HG03060 (cell line): ENCODE data around the gene NRDE2.

Experiments used
- ATAC-seq: cut with Tn5 transposase; IDR thresholded peaks from one replicate; pipeline ENCODE4 v1.9.1; 2021; ENCODE audit warnings: low read depth, moderate number of reproducible peaks; ENCODE audit not compliant: unreplicated experiment

Gene NRDE2

DNA sequence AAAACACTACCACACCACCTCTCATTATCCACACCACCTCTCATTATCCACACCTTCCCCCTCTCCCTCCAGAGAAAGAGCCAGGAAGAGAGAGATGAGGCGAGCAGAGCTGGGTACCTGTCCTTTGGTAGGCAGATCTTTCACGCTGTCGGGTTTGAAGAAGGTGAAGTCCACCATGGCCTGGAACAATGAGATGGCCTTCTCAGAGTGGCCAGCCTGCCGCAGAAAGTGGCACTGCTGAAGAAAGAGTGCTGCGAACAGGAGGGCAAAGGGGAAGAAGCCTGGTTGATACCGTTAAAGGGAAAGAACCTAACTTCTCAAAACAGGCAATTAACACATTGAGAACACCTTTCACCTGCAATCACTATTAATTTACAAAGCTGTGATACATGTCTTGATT is 30.6 kb downstream of the NRDE2 start:
- ATAC-seq: no peak

DNA sequence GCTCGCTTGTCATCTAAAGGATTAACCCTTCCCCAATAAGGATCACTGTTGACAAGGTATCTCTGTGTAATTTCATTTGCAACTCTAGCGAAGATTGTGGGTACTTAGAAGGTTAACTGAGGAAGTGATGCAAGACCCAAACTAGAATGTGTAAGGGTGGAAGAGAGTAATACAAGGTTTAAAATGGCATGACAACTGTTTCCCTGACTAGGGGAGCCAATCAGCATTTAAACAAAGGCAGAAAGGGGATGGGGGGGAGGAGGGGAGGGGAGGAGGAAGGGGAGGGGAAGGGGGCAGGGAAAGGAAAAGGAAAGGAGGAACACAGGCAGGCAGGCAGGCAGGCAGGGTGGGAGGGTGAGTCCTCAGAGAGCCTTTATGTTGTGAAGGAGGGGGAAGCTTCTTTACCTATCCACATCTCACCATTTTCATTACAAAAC is 31.1 kb downstream of the NRDE2 start:
- ATAC-seq: no peak

GRCh38 chr14:90299408-90299807 is 32.3 kb downstream of the NRDE2 start:
- no peak for ATAC-seq

DNA sequence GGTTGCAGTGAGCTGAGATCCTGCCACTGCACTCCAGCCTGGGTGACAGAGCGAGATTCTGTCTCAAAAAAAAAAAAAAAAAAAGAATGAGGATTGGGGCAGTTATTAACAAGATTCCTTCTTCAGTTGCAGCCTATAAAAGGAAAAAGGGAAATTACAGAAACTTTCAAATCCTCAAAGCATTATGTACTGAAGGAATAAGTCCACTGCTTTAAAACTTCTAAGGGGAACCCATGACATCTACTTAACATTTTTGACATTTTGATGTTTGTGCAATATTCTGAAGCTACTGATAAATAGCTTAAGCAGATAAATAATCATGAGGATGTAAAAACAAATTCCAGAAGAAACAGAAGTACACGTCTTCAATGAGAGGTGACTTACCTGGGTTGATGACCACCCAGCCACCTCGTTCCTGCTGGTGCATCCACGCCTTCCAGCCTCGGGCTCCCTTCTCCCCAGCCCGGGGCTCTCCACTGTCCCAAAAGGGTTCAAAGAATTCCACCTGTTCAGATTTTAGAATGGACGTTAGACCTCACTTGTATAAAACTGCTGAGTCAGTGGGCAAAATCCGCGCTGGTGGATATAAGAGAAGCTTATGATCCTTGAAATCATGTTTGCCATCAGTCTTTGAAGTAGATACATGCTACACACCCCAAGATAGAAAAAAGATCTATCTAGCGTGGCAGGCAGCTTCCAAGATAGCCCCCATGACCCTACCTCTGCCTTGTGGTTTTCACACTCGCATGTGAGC is 33.7 kb downstream of the NRDE2 start:
- ATAC-seq: no peak

DNA sequence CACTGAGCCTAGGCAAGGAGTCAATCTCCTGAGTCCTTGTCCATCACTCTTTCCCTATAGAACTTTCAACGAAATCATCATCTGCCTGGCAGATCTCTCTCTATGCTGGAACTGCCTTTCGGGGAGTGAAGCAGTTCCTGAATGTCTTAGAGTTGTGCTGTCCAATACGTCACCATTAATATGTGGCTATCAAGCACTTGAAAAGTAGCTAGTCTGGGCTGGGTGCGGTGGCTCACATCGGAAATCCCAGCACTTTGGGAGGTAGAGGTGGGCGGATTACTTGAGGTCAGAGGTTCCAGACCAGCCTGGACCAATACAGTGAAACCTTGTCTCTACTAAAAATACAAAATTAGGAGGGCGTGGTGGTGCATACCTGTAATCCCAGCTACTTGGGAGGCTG is 35.1 kb downstream of the NRDE2 start:
- no peak for ATAC-seq

GRCh38 chr14:90295870-90296516 is 35.7 kb downstream of the NRDE2 start:
- ATAC-seq: no peak

DNA sequence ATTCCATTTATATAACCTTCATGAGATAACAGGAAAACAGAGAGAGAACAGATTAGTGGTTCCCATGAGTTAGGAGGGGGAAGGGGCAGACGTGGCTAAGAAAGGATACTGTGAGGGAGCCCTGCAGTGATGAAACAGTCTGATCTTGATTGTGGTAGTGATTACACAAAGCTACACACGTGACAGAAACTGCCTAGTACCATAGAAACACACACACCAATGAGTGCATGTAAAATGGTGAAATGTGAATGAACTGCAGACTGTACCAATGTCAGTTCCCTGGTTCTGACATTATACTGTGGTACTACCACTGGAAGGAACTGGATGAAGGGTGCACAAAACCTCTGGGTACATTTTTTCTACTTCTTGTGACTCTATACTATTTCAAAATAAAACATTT is 36.9 kb downstream of the NRDE2 start:
- no peak for ATAC-seq

GRCh38 chr14:90293766-90294730 is 37.7 kb downstream of the NRDE2 start:
- no peak for ATAC-seq

GRCh38 chr14:90291699-90292098 is 40.0 kb downstream of the NRDE2 start:
- ATAC-seq: no peak

GRCh38 chr14:90290337-90291011 is 41.3 kb downstream of the NRDE2 start:
- ATAC-seq: no peak

DNA sequence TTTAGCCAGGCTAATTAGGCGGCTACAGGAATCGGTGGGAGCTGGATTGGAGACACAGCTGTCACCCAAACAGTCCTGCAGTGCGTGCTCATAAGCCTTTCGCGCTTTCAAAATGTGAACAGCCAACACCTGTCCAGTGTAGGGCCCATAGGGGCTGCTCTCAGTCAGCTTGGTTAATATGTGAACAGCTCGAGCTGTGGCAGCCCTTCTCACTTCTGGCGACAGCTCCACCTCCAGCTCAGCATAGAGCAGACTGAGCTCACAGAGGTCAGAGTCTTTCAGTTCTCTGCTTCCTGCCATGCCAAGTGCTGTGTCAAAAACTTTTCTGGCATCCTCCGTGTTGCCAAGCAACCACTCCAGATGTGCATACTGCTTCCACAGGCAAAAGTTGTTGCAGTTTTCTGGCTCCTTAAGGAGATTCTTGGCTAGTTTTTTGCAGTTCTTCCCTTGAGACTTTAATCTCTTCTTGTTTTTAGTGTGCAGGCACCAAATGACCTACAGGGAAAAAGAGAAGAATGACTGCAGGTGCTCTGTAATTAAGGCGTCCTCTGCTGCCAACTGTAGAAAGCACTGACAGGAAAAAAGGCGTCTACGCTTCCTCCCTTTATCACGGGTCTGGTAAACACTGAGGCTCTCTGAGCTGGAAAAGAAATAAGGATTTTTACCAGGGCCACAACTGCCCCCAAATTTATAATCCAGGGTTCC is 42.9 kb downstream of the NRDE2 start:
- ATAC-seq: no peak

DNA sequence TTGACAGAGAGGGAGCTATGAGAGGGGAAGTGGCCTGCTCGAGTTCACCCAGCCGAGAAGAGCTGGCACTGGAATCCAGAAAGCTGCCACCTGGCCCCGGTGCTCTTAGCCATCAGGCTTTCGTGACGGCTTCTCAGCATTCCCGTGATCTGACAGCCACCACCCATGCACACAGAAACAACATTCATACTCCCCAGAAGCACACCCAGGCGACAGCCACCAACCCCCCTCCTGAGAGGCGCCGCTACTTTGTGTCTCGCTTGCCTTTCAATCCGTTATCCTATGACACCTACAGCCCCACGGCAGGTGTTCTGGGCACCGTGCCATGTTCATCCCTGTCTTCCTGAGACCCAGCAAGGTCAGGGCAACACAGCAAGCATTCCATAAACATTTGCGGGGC is 44.0 kb downstream of the NRDE2 start:
- ATAC-seq: no peak

- ATAC-seq: no peak
These were observed 50.0 kb downstream of the NRDE2 start for GRCh38 chr14:90281756-90282155.

DNA sequence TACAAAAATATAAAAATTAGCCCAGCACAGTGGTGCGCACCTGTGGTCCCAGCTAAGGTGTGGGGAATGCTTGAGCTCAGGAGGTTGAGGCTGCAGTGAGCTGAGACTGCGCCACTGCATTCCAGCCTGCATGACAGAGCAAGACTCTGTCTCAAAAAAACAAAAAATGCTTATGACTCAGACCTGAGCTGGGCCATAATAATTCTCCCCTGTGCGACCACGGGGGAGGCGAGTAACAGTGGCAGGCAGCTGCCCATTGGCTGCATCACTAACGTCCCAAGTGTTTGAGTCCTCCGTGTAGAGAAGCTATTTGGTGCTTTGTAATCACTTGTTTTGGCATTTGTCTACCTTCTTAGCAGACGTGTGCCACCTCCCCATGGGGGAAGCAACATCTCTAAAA is 50.5 kb downstream of the NRDE2 start:
- ATAC-seq: no peak

DNA sequence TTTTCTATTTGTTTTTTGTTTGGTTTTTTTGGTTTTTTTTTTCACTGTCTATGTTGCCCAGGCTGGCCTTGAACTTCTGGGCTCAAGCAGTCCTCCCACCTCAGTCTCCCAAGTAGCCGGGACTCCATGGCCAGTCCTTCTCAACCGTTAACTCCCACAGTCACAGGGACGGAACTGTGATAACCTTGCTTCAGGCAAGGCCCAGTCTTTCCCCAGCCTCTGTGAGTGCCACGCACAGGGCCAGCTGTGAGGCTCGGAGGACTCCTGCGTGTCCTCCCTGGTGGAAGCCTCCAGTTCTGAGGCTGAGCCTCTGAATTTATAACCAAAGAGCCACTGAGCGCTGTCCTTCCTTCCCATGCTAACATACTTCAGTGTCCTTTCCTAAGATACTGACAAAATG is 51.6 kb downstream of the NRDE2 start:
- ATAC-seq: no peak

DNA sequence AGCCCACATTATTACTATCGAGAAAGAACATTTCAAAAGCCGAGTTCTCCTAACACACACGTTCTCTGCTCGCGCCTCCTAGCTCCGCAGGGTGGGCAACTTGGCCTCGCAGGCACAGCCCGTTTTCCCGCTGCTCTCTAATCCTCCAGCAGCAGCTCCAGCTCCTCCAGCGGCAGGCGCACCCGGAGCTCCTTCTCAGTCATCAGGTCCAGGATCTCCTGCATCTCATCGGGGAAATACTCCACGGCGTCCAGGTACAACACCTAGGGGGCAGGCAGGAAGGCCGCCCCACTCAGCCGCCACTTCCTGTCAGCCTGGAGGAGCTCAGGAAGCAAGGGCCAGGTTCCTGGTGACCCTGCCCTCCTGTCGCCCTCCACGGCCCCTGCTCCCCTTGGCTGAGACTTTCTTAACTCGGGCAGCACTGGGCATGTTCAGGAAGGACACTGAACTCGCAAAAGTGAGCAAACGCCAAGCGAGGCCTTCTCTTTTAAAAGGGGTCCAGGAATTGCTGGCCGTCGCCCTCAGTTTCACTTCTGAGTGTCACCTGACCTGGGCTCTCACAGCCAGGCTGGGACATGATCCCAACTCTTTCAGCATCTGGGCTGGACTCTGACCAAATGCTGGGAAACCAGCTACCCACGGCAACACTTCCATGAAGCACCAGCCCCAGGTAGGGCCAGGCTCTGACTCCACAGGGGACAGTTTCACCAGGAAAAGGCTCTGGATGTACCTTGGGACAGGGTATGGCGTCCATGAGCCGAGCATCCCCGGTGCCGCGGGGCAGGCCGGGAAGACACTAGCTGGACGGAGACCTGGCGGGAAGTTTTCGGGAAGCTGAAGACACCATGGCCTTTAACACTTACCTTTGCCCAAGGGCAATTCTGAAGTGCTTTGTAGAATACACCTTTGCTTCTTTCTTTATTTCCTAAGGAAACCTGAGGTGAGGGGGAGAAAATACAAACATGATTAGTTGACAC is 53.3 kb downstream of the NRDE2 start:
- no peak for ATAC-seq

- ATAC-seq: no peak
These were observed 54.1 kb downstream of the NRDE2 start for GRCh38 chr14:90277581-90278198.

DNA sequence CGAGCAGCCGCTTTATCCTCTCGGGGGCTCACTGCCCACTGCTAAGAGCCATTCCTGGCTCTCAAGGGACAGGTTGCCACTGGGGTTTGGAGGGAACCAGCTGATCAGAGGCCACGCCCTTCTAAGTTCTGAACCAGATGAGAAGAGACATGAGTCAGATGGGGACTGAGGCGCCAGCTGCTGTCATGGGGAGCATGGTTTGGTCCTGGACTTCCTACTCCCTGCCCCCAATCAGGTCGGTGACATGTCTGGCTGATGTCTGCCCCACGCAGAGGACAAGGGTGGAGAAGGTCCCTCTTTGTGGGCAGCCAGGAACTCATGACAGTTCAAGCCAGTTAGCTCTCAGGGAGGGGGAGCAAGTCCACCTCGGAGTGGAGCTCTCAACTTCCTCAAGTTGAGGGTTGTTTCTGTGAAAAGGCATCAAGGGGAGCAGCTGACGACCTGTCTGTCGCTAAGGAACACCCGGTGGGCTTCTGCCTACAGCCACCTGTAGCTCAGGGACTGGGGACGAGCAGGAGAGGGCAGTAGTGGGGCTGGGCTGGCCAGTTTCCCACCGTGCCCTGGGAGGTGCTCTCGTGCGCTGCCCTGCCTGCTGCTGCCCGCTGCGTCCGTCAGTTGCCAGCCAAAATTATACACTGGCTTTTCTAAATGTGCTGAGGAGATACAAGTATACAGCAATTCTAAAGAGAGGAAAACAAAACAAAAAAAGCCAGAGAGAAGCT is 54.9 kb downstream of the NRDE2 start:
- no peak for ATAC-seq
